ENCODE results near the gene INTS11. TPM values are rescaled to one million over a fixed set of nuclear protein-coding genes. Genes with fewer than 3 reads are reported as not detected.

Gene INTS11
- total RNA-seq, 1 experiment from 2014 or later: 161 TPM

- ChIA-PET POLR2A (no interaction called here), RAD21 (ENCODE audit: low non-redundant PET in 1 of 2, low total read pairs in 2 of 2, uncharacterized antibody in 2 of 2, unreplicated experiment in 2 of 2) (no interaction called here), CTCF (no interaction called here)
- Histone ChIP-seq H2AFZ (ENCODE audit: low read depth, low read length, poor library complexity, severe bottlenecking) (no peak overlapping the region), H3K27ac (ENCODE audit: low read depth, low read length) (0 out of 2 replicates have a peak overlapping the region, but pooled peaks have one; percentile 10), H3K9ac (ENCODE audit: low read length) (no peak overlapping the region), H3K36me3 (ENCODE audit: control insufficient read depth in 1 of 2, insufficient read depth in 2 of 2, low read length in 2 of 2) (no peaks in the 10 kb centered on the region), H3K4me3 (replicated peaks in 1 of 2; ENCODE audit: low read depth in 1 of 2, low read length in 2 of 2) (no peak overlapping the region), H3K79me2 (ENCODE audit: insufficient read depth, low read length) (peaks cover 9% of the 10 kb centered on the region), H4K20me1 (ENCODE audit: insufficient read depth) (no peaks in the 10 kb centered on the region), H3K9me2 (ENCODE audit: insufficient read depth) (no peaks in the 10 kb centered on the region), H3K4me2 (ENCODE audit: low read length) (no peak overlapping the region), H3K4me1 (ENCODE audit: control insufficient read depth in 1 of 2, insufficient read depth in 2 of 2, low read length in 2 of 2) (peaks cover 29 to 43% of the 10 kb centered on the region in 2 experiments), H3K27me3 (ENCODE audit: insufficient read depth, low read length) (no peaks in the 10 kb centered on the region), H3K9me3 (ENCODE audit: control insufficient read depth in 1 of 2, insufficient read depth in 1 of 2, low read depth in 1 of 2, low read length in 2 of 2) (no peaks in the 10 kb centered on the region)
- TF ChIP-seq JUND (IDR thresholded peaks at IDR 0.05): no peak
- no peak for TF ChIP-seq ZBTB33 (IDR thresholded peaks at IDR 0.05; ENCODE audit: extremely low read depth, insufficient replicate concordance, low read length)
- TF ChIP-seq CTCF (IDR thresholded peaks at IDR 0.05 in 2 of 3, conservative IDR thresholded peaks at IDR 0.05 in 1 of 3; ENCODE audit: borderline replicate concordance in 1 of 3, insufficient read depth in 1 of 3, low read depth in 2 of 3, low read length in 2 of 3): peak in 2 of 3 experiments; percentile 71 to 73; a peak in 4 of 6 replicates
- no TSS peak for BruUV-seq (replicated peaks)
- DNase-seq (ENCODE audit: low read depth, low spot score) (no peak), ATAC-seq (no peak)
- intact Hi-C loops (cut with micrococcal nuclease): no loop called here
Observed at GRCh38 chr1:1302006-1302430, 22.4 kb downstream of the INTS11 start.

GRCh38 chr1:1300352-1300739 is 24.1 kb downstream of the INTS11 start:
- no peak overlapping the region for H3K9ac ChIP-seq (ENCODE audit: low read length)
- H3K4me2 ChIP-seq (ENCODE audit: low read length): no peak overlapping the region
- no peak overlapping the region for H3K27ac ChIP-seq (ENCODE audit: low read depth, low read length)
- no peaks in the 10 kb centered on the region for H3K27me3 ChIP-seq (ENCODE audit: insufficient read depth, low read length)
- H3K9me2 ChIP-seq (ENCODE audit: insufficient read depth): no peaks in the 10 kb centered on the region
- no peak for DNase-seq (ENCODE audit: low read depth, low spot score)
- BruUV-seq (replicated peaks): no TSS peak
- H2AFZ ChIP-seq (ENCODE audit: low read depth, low read length, poor library complexity, severe bottlenecking): no peak overlapping the region
- H3K79me2 ChIP-seq (ENCODE audit: insufficient read depth, low read length): no peaks in the 10 kb centered on the region
- TF ChIP-seq CTCF (IDR thresholded peaks at IDR 0.05 in 2 of 3, conservative IDR thresholded peaks at IDR 0.05 in 1 of 3; ENCODE audit: borderline replicate concordance in 1 of 3, insufficient read depth in 1 of 3, low read depth in 2 of 3, low read length in 2 of 3) (0 out of 6 replicates have a peak, but pooled peaks of 1 of the 3 experiments have one; percentile 7), MAX (IDR thresholded peaks at IDR 0.05) (no peak), CEBPB (IDR thresholded peaks at IDR 0.05; ENCODE audit: low read depth) (no peak)
- TF ChIP-seq, protein P1, sequence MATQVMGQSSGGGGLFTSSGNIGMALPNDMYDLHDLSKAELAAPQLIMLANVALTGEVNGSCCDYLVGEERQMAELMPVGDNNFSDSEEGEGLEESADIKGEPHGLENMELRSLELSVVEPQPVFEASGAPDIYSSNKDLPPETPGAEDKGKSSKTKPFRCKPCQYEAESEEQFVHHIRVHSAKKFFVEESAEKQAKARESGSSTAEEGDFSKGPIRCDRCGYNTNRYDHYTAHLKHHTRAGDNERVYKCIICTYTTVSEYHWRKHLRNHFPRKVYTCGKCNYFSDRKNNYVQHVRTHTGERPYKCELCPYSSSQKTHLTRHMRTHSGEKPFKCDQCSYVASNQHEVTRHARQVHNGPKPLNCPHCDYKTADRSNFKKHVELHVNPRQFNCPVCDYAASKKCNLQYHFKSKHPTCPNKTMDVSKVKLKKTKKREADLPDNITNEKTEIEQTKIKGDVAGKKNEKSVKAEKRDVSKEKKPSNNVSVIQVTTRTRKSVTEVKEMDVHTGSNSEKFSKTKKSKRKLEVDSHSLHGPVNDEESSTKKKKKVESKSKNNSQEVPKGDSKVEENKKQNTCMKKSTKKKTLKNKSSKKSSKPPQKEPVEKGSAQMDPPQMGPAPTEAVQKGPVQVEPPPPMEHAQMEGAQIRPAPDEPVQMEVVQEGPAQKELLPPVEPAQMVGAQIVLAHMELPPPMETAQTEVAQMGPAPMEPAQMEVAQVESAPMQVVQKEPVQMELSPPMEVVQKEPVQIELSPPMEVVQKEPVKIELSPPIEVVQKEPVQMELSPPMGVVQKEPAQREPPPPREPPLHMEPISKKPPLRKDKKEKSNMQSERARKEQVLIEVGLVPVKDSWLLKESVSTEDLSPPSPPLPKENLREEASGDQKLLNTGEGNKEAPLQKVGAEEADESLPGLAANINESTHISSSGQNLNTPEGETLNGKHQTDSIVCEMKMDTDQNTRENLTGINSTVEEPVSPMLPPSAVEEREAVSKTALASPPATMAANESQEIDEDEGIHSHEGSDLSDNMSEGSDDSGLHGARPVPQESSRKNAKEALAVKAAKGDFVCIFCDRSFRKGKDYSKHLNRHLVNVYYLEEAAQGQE (IDR thresholded peaks at IDR 0.05; ENCODE audit: low read depth): no peak
- TF ChIP-seq, protein P2, sequence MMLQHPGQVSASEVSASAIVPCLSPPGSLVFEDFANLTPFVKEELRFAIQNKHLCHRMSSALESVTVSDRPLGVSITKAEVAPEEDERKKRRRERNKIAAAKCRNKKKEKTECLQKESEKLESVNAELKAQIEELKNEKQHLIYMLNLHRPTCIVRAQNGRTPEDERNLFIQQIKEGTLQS (IDR thresholded peaks at IDR 0.05): no peak
- ChIA-PET RAD21 (ENCODE audit: low non-redundant PET in 1 of 2, low total read pairs in 2 of 2, uncharacterized antibody in 2 of 2, unreplicated experiment in 2 of 2) (interaction anchor here in 1 of 2 experiments (0.7 kb wide), 1 partner anchor 10 kb away, joined by 5 read pairs; no protein-coding TSS in a partner anchor), CTCF (interaction anchor here (1.0 to 1.6 kb wide), 3 partner anchors 9 to 10 kb away, joined by 3 to 6 read pairs (median 3); no protein-coding TSS in a partner anchor), POLR2A (no interaction called here)
- no peaks in the 10 kb centered on the region for H3K9me3 ChIP-seq (ENCODE audit: control insufficient read depth in 1 of 2, insufficient read depth in 1 of 2, low read depth in 1 of 2, low read length in 2 of 2)
- H3K36me3 ChIP-seq (ENCODE audit: control insufficient read depth in 1 of 2, insufficient read depth in 2 of 2, low read length in 2 of 2): no peaks in the 10 kb centered on the region
- H3K4me3 ChIP-seq (replicated peaks in 1 of 2; ENCODE audit: low read depth in 1 of 2, low read length in 2 of 2): no peak overlapping the region
- ATAC-seq: no peak
- intact Hi-C loops (cut with micrococcal nuclease): no loop called here
- no peaks in the 10 kb centered on the region for H4K20me1 ChIP-seq (ENCODE audit: insufficient read depth)
- peaks cover 14 to 27% of the 10 kb centered on the region in 2 experiments for H3K4me1 ChIP-seq (ENCODE audit: control insufficient read depth in 1 of 2, insufficient read depth in 2 of 2, low read length in 2 of 2)

Measured in HCT116 (cell line).